Measurements from ENCODE around the gene FAM53A. TPM values are rescaled to one million over a fixed set of nuclear protein-coding genes. Genes with fewer than 3 reads are reported as not detected.

FAM53A gene
- total and polyA plus RNA-seq, 2 experiments from 2014 or later = 4.7 to 6.8 TPM

DNA sequence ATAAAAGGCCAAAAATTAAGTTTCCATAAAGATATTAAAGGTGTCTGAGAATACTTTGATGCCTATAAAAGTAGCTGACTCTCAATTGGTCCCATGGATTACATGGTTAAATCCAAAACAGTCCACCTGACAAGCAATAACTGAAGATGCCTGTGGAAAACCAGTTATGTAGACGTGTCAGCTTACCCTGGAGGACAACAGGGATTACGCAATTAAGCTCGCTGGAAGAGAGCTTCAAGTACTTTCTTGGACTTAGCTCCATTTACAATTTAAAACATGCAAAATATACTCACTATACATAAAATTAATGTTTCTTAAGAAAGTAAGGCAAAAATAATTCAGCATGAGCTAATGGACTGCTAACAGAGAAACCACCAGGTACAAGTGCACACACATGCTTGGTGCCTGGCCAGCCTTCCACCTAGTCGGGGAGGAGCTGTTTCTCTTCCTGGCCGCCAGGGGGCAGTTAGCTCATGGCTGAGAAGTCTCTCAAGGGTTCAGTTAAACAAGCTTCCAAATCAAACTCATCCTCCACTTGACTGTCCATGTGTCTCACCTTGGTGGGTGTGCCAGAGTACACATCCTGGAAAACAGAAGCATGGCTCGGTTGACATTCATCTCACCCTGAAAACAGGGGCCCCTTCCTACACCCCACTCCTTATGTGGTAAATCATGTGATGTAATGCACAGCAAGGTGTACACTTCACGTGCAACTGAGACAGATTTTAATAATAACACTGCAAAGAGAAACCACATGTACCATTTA lies 9.2 kb upstream of the FAM53A start:
- H3K36me3 ChIP-seq (replicated peaks; ENCODE audit: insufficient read depth, low read depth) = no peaks in the 10 kb centered on the region
- H3K9me3 ChIP-seq (ENCODE audit: low read depth) = no peaks in the 10 kb centered on the region
- no peak overlapping the region for H3K4me2 ChIP-seq
- DNase-seq (ENCODE audit: low spot score) = peak; percentile 91
- H3K27ac ChIP-seq = no peak overlapping the region
- H3K27me3 ChIP-seq = no peaks in the 10 kb centered on the region
- H3K4me1 ChIP-seq (ENCODE audit: insufficient read depth) = no peaks in the 10 kb centered on the region
- no peak overlapping the region for H2AFZ ChIP-seq
- 55% methylated on average over 7 of the region's 7 CpGs for WGBS (ENCODE audit: low lambda C conversion rate, missing lambda C conversion rate)
- no peak overlapping the region for H3K4me3 ChIP-seq
- H4K20me1 ChIP-seq (ENCODE audit: insufficient read depth, poor library complexity, severe bottlenecking) = no peaks in the 10 kb centered on the region
- H3K79me2 ChIP-seq = no peaks in the 10 kb centered on the region
- no peaks in the 10 kb centered on the region for H3K9me2 ChIP-seq (replicated peaks; ENCODE audit: insufficient read depth)
- TF ChIP-seq EZH2 (IDR thresholded peaks at IDR 0.05; ENCODE audit: borderline replicate concordance) (no peak), EZH2phosphoT487 (IDR thresholded peaks at IDR 0.05; ENCODE audit: low read depth, severe bottlenecking, unreplicated experiment) (no peak)
- TF ChIP-seq, protein P1, sequence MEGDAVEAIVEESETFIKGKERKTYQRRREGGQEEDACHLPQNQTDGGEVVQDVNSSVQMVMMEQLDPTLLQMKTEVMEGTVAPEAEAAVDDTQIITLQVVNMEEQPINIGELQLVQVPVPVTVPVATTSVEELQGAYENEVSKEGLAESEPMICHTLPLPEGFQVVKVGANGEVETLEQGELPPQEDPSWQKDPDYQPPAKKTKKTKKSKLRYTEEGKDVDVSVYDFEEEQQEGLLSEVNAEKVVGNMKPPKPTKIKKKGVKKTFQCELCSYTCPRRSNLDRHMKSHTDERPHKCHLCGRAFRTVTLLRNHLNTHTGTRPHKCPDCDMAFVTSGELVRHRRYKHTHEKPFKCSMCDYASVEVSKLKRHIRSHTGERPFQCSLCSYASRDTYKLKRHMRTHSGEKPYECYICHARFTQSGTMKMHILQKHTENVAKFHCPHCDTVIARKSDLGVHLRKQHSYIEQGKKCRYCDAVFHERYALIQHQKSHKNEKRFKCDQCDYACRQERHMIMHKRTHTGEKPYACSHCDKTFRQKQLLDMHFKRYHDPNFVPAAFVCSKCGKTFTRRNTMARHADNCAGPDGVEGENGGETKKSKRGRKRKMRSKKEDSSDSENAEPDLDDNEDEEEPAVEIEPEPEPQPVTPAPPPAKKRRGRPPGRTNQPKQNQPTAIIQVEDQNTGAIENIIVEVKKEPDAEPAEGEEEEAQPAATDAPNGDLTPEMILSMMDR (IDR thresholded peaks at IDR 0.05; ENCODE audit: poor library complexity) = peak; percentile 86

DNA sequence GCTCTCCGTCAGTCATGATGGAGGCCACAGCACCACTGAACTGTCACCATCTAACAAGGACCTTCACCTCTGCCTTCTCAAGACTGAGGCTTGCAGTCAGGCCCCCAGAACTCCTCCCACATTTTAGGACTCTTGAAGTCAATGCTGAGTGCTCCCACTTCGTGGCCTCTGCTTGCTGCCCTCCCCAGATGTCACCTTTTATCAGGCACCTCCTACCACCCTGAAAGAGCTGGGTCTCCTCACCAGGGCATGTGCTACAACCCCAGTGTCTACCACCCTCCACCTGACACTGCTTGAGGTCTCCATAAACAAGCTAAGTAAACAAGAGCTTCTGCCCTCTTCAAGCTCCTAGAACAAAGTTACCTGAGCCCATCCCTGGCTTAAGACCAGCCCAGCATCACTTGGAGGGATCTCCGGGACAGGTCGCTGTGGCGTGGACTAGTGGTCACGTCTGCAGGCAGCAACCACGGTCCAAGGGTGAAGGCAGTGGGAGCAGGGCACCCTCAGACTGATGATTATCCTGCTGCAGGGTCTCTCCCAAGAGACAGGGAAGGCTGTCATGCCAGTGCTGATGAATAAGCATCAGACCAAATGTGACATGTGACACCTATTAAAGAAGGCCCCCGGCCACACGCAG lies 7.7 kb upstream of the FAM53A start:
- Histone ChIP-seq H3K27me3 (no peaks in the 10 kb centered on the region), H3K36me3 (replicated peaks; ENCODE audit: insufficient read depth, low read depth) (no peaks in the 10 kb centered on the region), H3K4me3 (no peak overlapping the region), H3K4me2 (no peak overlapping the region), H3K27ac (no peak overlapping the region), H4K20me1 (ENCODE audit: insufficient read depth, poor library complexity, severe bottlenecking) (no peaks in the 10 kb centered on the region), H3K9me3 (ENCODE audit: low read depth) (no peaks in the 10 kb centered on the region), H3K79me2 (no peaks in the 10 kb centered on the region), H3K4me1 (ENCODE audit: insufficient read depth) (no peaks in the 10 kb centered on the region), H3K9me2 (replicated peaks; ENCODE audit: insufficient read depth) (no peaks in the 10 kb centered on the region), H2AFZ (no peak overlapping the region)
- no peak for DNase-seq (ENCODE audit: low spot score)
- 94% methylated on average over 9 of the region's 9 CpGs for WGBS (ENCODE audit: low lambda C conversion rate, missing lambda C conversion rate)
- TF ChIP-seq EZH2 (IDR thresholded peaks at IDR 0.05; ENCODE audit: borderline replicate concordance) = no peak
- TF ChIP-seq, protein P1 (IDR thresholded peaks at IDR 0.05; ENCODE audit: poor library complexity) = no peak
- TF ChIP-seq EZH2phosphoT487 (IDR thresholded peaks at IDR 0.05; ENCODE audit: low read depth, severe bottlenecking, unreplicated experiment) = no peak

DNA sequence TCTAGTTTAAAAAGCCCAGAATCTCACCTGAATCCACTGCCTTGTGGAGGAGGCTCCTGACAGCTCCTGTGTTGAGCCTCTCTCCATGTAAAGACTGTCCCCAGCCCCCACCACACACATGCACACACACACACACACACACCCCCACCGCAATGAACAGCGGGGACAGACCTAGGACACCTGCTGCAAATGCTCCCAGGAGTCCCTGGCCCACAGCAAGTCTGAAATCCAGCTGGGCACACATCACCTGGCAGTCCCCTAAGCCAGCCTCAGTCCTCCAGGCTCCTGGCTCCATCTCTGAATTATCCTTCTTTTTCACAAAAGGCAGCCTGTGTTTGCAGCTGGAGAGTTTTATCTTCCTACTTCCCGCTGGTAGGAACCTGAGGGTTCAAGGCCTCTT lies 6.6 kb upstream of the FAM53A start:
- Histone ChIP-seq H3K9me3 (ENCODE audit: low read depth) (no peaks in the 10 kb centered on the region), H3K4me1 (ENCODE audit: insufficient read depth) (no peaks in the 10 kb centered on the region), H3K36me3 (replicated peaks; ENCODE audit: insufficient read depth, low read depth) (no peaks in the 10 kb centered on the region), H2AFZ (no peak overlapping the region), H3K4me2 (no peak overlapping the region), H3K9me2 (replicated peaks; ENCODE audit: insufficient read depth) (no peaks in the 10 kb centered on the region), H3K4me3 (no peak overlapping the region), H4K20me1 (ENCODE audit: insufficient read depth, poor library complexity, severe bottlenecking) (no peaks in the 10 kb centered on the region), H3K79me2 (no peaks in the 10 kb centered on the region), H3K27ac (no peak overlapping the region), H3K27me3 (no peaks in the 10 kb centered on the region)
- DNase-seq (ENCODE audit: low spot score) = no peak
- TF ChIP-seq EZH2phosphoT487 (IDR thresholded peaks at IDR 0.05; ENCODE audit: low read depth, severe bottlenecking, unreplicated experiment) (no peak), EZH2 (IDR thresholded peaks at IDR 0.05; ENCODE audit: borderline replicate concordance) (no peak)
- TF ChIP-seq, protein P1 (IDR thresholded peaks at IDR 0.05; ENCODE audit: poor library complexity) = no peak
- 99% methylated on average over 3 of the region's 3 CpGs for WGBS (ENCODE audit: low lambda C conversion rate, missing lambda C conversion rate)
